ENCODE results near the gene IGSF21.
A peak's percentile ranks its signal among the peaks of the same experiment; 100 is the strongest.

Gene IGSF21

DNA sequence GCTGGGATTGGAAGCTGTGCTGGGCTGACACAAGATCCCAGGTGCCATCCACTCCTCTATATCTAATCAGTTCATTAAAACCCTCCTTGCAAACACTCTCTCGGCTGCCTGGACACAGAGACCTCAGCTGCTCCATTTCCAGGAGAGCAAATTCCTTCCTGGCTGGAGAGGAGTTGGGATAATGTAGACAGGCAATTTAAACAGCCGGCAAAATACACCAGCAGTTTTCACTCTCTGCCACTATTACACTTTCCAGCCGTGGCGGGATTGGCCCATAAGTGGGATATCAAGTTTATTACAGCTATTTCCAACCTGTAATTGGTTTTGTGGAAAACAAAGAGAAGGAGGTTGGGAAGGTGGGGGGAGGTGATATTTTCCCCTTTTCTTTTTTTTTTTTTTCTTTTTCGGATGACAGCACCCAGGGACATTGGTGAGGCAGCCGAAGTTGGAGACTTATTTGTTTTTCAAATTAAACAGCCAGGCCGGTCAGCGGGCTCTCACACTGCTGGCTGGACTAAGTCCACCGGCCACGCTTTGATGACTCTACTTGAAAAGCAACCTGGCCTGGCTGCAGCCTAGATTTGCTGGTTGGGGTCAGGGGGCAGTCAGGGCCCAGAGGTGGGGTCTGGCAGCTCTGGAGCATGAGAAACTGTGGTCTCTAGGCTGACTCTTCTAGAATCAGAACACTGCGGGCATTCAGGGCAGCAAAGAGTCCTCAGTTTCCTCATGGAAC, 177.4 kb downstream of the IGSF21 start:
- H3K4me1 ChIP-seq (ENCODE audit: control insufficient read depth, insufficient read depth, low read length) = peaks cover 52% of the 10 kb centered on the region
- H3K9me3 ChIP-seq (ENCODE audit: control insufficient read depth, insufficient read depth, low read depth, low read length) = no peaks in the 10 kb centered on the region
- H3K27me3 ChIP-seq (ENCODE audit: control insufficient read depth, insufficient read depth, low read length) = no peaks in the 10 kb centered on the region
- no peaks in the 10 kb centered on the region for H3K36me3 ChIP-seq (ENCODE audit: control insufficient read depth, insufficient read depth, low read length)
- no peak overlapping the region for H3K9ac ChIP-seq (ENCODE audit: low read length)
- H3K4me3 ChIP-seq (ENCODE audit: low read depth, low read length) = no peak overlapping the region
- H3K27ac ChIP-seq (ENCODE audit: low read depth, low read length) = no peak overlapping the region

DNA sequence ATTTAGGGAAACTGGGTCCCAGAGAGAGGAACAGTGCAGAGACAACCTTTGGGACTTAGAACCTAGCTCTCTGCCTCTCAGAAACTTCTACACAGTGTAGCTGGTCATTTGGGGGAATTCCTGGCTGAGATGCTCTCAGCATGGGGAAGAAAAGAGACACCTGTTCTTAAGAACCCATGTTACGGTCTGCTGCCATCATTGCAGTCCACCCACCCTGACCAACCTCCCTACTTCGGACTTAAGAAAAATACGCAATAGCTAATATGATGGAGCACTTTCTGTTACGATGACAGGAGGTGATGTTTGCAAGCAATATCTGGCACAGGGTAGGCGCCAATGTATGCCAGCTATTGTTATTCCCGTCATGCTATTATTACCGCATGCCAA, 177.9 kb downstream of the IGSF21 start:
- Histone ChIP-seq H3K9ac (ENCODE audit: low read length) (no peak overlapping the region), H3K27me3 (ENCODE audit: control insufficient read depth, insufficient read depth, low read length) (no peaks in the 10 kb centered on the region), H3K27ac (ENCODE audit: low read depth, low read length) (no peak overlapping the region), H3K4me1 (ENCODE audit: control insufficient read depth, insufficient read depth, low read length) (peaks cover 57% of the 10 kb centered on the region), H3K4me3 (ENCODE audit: low read depth, low read length) (no peak overlapping the region), H3K36me3 (ENCODE audit: control insufficient read depth, insufficient read depth, low read length) (no peaks in the 10 kb centered on the region), H3K9me3 (ENCODE audit: control insufficient read depth, insufficient read depth, low read depth, low read length) (no peaks in the 10 kb centered on the region)

DNA sequence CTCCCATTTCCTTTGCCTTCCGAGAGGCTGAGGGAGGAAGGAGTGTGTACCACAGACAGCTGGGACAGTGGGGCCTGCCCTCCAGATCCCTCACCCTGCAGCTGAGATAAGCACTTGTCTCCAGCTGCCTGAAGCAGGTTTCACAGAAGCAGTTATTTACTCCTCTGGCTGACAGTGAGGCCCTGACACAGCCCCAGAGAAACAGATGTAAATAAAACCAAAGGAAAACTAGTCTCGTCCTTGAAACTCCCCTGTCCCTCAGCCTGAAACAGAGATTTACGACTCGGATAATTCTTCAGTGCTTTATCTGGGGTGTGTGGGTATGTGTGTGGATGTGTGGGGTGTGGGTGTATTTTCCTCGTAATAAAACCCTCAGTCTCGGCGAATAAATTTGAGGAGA, 181.1 kb downstream of the IGSF21 start:
- Histone ChIP-seq H3K27me3 (ENCODE audit: control insufficient read depth, insufficient read depth, low read length) (no peaks in the 10 kb centered on the region), H3K9ac (ENCODE audit: low read length) (no peak overlapping the region), H3K27ac (ENCODE audit: low read depth, low read length) (no peak overlapping the region), H3K4me1 (ENCODE audit: control insufficient read depth, insufficient read depth, low read length) (peaks cover 51% of the 10 kb centered on the region), H3K36me3 (ENCODE audit: control insufficient read depth, insufficient read depth, low read length) (no peaks in the 10 kb centered on the region), H3K9me3 (ENCODE audit: control insufficient read depth, insufficient read depth, low read depth, low read length) (no peaks in the 10 kb centered on the region), H3K4me3 (ENCODE audit: low read depth, low read length) (no peak overlapping the region)

DNA sequence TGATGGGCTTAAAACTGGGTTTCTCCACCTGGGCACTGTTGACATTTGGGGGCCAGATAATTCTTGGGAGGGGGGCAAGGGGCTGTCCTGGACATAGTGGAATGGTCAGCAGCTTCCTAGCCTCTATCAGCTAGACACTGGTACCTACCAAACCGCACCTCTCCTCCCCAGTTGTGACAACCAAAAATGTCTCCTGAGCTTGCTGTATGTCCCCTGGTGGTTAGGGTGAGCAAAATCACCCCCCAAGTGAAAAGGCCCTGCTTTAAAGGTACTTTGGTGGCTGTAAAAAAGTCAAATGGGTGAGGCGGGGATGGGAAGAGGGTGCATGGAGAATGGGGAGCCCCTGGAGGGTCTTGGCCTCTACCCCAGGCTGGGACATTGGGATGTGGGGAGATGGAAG, 182.0 kb downstream of the IGSF21 start:
- H3K27me3 ChIP-seq (ENCODE audit: control insufficient read depth, insufficient read depth, low read length) = no peaks in the 10 kb centered on the region
- no peak overlapping the region for H3K4me3 ChIP-seq (ENCODE audit: low read depth, low read length)
- H3K4me1 ChIP-seq (ENCODE audit: control insufficient read depth, insufficient read depth, low read length) = peaks cover 51% of the 10 kb centered on the region
- H3K9ac ChIP-seq (ENCODE audit: low read length) = no peak overlapping the region
- H3K36me3 ChIP-seq (ENCODE audit: control insufficient read depth, insufficient read depth, low read length) = no peaks in the 10 kb centered on the region
- H3K9me3 ChIP-seq (ENCODE audit: control insufficient read depth, insufficient read depth, low read depth, low read length) = no peaks in the 10 kb centered on the region
- no peak overlapping the region for H3K27ac ChIP-seq (ENCODE audit: low read depth, low read length)

DNA sequence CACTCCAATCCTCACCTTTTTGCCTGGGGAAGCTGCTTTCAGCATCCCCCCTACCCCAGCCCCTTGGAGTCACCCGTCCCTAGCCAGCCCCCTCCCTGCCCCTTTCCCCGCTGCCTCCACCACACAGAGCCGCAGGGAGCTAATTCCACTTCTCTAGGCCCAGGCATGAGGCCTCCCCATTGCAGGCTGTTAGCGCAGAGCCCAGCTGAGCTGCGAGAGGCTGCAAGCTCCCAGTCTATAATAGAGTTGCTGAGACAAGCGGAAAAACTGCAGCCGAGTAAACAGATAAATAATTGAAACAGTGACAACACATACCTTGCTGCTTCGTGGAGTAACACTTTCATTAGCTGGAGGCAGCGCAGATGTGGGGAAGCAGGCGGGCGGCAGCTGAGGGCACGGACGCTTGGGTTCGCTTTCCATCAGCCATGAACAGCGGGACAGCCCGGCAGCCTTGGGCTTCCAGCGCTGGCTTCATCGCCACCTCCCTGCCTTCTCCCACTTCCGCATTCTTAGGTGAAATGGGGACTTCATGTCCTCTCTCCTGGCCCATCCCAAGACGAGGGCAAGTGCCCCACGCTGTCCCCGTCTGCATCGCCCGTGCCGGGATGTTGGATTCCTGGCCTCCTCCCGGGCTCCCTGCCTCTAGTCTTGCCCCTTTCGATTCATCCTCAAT, 183.3 kb downstream of the IGSF21 start:
- no peak overlapping the region for H3K4me3 ChIP-seq (ENCODE audit: low read depth, low read length)
- H3K27ac ChIP-seq (ENCODE audit: low read depth, low read length) = no peak overlapping the region
- H3K27me3 ChIP-seq (ENCODE audit: control insufficient read depth, insufficient read depth, low read length) = no peaks in the 10 kb centered on the region

DNA sequence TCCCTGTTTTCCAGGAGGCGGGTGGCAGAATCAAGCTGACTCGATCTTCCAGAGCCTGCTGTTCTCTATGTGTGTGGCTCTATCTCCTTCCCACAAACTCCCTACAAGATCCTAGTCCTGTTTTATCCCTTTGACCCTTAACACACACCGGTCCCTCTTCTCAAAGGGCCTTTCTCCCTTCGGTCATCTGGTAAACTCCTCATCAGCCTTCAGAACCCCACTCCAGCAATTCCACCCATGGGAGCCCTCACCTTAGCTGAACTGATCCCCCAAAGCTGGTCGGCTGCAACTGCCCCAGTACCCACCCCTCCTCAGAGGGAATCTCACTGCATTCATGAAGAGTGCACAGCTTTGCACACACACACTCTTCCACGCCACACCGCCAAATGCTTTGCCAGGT, 184.9 kb downstream of the IGSF21 start:
- peaks cover 67% of the 10 kb centered on the region for H3K4me1 ChIP-seq (ENCODE audit: control insufficient read depth, insufficient read depth, low read length)
- no peak overlapping the region for H3K4me3 ChIP-seq (ENCODE audit: low read depth, low read length)
- H3K36me3 ChIP-seq (ENCODE audit: control insufficient read depth, insufficient read depth, low read length) = no peaks in the 10 kb centered on the region
- H3K27me3 ChIP-seq (ENCODE audit: control insufficient read depth, insufficient read depth, low read length) = no peaks in the 10 kb centered on the region
- no peak overlapping the region for H3K9ac ChIP-seq (ENCODE audit: low read length)
- H3K9me3 ChIP-seq (ENCODE audit: control insufficient read depth, insufficient read depth, low read depth, low read length) = no peaks in the 10 kb centered on the region
- no peak overlapping the region for H3K27ac ChIP-seq (ENCODE audit: low read depth, low read length)

More for the DNA sequence above, 183.3 kb downstream of the IGSF21 start:
- H3K9ac ChIP-seq (ENCODE audit: low read length) = no peak overlapping the region
- H3K9me3 ChIP-seq (ENCODE audit: control insufficient read depth, insufficient read depth, low read depth, low read length) = no peaks in the 10 kb centered on the region
- H3K4me1 ChIP-seq (ENCODE audit: control insufficient read depth, insufficient read depth, low read length) = peaks cover 53% of the 10 kb centered on the region
- no peaks in the 10 kb centered on the region for H3K36me3 ChIP-seq (ENCODE audit: control insufficient read depth, insufficient read depth, low read length)

DNA sequence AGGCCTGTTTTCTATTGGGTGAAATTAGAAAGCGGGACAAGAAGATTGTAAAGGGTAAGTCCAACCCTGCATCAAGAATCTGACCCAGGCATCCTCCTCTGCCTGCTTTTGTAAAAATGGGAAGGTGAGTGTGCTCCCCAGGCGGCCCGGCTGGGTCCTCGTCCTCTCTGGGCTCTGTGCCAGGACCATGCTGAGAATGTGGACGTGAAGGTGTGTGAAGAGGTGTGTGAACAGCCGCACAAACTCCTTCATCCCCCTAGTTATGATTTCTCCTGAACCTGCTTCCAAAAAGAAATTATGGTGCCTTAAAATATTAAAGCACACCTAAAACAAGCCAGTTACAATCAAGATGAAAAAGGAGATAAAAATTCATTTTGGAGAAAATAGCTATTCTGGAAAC, 185.7 kb downstream of the IGSF21 start:
- peaks cover 70% of the 10 kb centered on the region for H3K4me1 ChIP-seq (ENCODE audit: control insufficient read depth, insufficient read depth, low read length)
- no peak overlapping the region for H3K4me3 ChIP-seq (ENCODE audit: low read depth, low read length)
- H3K27ac ChIP-seq (ENCODE audit: low read depth, low read length) = peak overlapping the region; percentile 84; the same call in 1 of the 2 replicates

DNA sequence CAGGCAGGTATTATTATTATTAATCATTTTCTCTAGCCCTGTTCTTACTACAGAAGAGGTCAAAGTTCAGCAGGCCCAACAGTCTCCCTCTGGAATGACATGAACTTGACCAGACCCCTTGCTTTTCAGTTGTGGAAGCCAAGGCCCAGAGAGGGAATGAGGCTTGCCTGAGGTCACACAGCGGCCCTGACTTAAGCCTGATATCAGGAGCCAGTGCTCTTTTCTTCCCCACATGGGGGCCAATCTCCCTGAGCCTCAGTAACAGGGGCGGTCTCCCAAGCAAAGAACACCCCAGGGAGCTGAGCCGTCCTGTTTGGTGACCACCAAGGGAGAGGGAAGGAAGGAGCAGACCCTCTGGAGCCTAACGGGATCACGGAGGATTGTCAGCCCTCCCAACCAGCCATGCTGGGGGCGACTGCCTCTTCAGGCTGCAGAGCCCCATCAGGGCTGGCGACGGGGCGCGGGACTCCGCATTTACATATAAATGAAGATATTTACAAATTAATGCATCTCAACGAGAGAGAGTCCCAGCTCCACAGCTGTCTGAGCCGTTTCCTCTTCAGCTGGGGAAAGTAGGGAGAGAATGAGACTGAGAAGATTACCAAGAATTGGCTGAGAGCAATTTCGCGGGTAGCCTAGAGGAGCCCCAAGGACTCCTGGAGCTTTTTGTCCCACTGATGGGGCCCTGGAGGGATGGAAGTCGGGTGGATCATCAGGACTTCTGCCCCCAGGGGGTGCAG, 187.0 kb downstream of the IGSF21 start:
- H3K27ac ChIP-seq (ENCODE audit: low read depth, low read length) = peak overlapping the region; percentile 84
- H3K4me1 ChIP-seq (ENCODE audit: control insufficient read depth, insufficient read depth, low read length) = peaks cover 71% of the 10 kb centered on the region
- H3K9ac ChIP-seq (ENCODE audit: low read length) = peak overlapping the region; percentile 74
- H3K9me3 ChIP-seq (ENCODE audit: control insufficient read depth, insufficient read depth, low read depth, low read length) = no peaks in the 10 kb centered on the region
- peak overlapping the region; percentile 31; the same call in 1 of the 2 replicates for H3K4me3 ChIP-seq (ENCODE audit: low read depth, low read length)
- H3K27me3 ChIP-seq (ENCODE audit: control insufficient read depth, insufficient read depth, low read length) = no peaks in the 10 kb centered on the region
- H3K36me3 ChIP-seq (ENCODE audit: control insufficient read depth, insufficient read depth, low read length) = no peaks in the 10 kb centered on the region

More for the DNA sequence above, 185.7 kb downstream of the IGSF21 start:
- Histone ChIP-seq H3K9me3 (ENCODE audit: control insufficient read depth, insufficient read depth, low read depth, low read length) (no peaks in the 10 kb centered on the region), H3K27me3 (ENCODE audit: control insufficient read depth, insufficient read depth, low read length) (no peaks in the 10 kb centered on the region), H3K36me3 (ENCODE audit: control insufficient read depth, insufficient read depth, low read length) (no peaks in the 10 kb centered on the region), H3K9ac (ENCODE audit: low read length) (no peak overlapping the region)

DNA sequence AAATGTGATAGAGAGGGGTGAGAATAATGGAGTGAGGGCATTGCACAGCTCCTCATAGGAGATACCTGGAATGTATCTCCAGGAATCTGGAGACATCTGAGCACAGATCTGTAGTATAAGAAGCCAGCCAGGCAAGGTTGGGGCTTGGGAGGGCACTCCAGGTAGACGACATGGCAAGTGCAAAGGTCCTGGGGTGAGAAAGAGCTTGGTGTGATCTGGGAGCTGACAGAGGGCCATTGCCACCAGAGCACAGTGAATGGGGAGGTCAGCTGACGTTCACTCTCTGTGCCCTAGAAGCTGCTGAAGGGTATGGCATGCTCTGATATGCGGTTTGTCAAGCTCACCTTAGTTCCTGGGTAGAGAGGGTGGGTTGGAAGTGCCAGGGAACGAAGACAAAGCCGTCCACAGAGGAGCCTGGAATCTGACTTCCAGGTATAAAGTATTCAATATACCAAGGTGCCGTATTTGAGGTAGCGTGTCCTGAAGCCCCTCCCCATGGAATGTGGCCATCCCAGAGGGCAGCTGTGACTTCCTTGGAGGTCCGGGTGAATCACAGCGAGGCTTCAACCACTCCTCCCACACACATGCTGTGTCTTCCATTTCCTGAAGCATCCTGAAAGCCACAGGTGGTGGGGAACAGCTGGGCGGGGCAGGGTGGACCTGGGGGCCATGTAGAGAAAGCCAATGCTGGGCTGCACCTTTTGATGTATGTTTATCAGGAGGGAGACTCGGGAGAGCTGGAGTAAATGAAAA, 190.5 kb downstream of the IGSF21 start:
- peaks cover 63% of the 10 kb centered on the region for H3K4me1 ChIP-seq (ENCODE audit: control insufficient read depth, insufficient read depth, low read length)
- no peaks in the 10 kb centered on the region for H3K9me3 ChIP-seq (ENCODE audit: control insufficient read depth, insufficient read depth, low read depth, low read length)
- H3K9ac ChIP-seq (ENCODE audit: low read length) = peak overlapping the region; percentile 84
- H3K27ac ChIP-seq (ENCODE audit: low read depth, low read length) = peak overlapping the region; percentile 90
- no peaks in the 10 kb centered on the region for H3K27me3 ChIP-seq (ENCODE audit: control insufficient read depth, insufficient read depth, low read length)
- H3K4me3 ChIP-seq (ENCODE audit: low read depth, low read length) = peak overlapping the region; percentile 33
- H3K36me3 ChIP-seq (ENCODE audit: control insufficient read depth, insufficient read depth, low read length) = no peaks in the 10 kb centered on the region

DNA sequence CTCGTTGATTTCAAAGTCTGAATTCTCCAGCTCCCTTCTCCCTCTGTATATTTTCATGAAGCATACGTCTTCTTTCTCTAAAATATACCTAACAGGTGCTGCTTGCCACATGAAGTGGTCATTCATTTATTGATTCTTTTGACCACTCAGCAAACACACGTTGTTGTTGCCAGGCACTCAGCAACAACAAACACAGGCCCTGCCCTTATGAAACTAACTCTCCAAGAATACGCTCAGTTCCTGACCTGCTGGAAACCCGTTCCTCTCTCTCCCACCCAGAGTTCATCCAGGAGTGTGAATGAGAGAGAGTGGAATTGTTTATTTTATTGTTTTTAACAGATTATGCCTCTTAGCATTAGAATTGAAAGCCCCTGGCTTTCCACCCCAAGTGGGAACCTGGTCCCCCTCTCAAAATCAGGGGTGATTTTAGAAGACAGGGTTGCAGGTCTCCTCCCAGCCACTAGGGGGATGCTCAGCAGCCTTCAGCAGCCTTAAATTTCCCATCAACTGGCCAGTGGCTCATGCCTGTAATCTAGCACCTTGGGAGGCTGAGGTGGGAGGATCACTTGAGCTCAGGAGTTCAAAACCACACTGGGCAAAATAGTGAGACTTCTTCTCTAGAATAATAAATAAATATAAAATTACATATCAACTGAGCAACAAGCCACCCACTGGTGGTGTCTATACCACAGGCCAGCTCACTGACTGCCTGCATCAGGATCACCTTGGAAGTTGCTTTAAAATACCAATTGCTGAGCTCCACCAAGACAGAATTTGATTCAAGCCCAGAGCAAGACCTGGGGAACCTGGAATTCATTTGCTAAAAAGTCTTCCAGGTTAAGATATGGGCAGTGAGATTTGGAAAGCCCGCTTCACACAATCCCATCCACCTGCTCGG, 192.1 kb downstream of the IGSF21 start:
- peak overlapping the region; percentile 90 for H3K27ac ChIP-seq (ENCODE audit: low read depth, low read length)
- no peaks in the 10 kb centered on the region for H3K27me3 ChIP-seq (ENCODE audit: control insufficient read depth, insufficient read depth, low read length)
- peak overlapping the region; percentile 84 for H3K9ac ChIP-seq (ENCODE audit: low read length)
- H3K4me1 ChIP-seq (ENCODE audit: control insufficient read depth, insufficient read depth, low read length) = peaks cover 58% of the 10 kb centered on the region
- no peak overlapping the region for H3K4me3 ChIP-seq (ENCODE audit: low read depth, low read length)
- no peaks in the 10 kb centered on the region for H3K36me3 ChIP-seq (ENCODE audit: control insufficient read depth, insufficient read depth, low read length)
- H3K9me3 ChIP-seq (ENCODE audit: control insufficient read depth, insufficient read depth, low read depth, low read length) = no peaks in the 10 kb centered on the region
